Liver (tissue), 3 donors: ENCODE results near the gene DIS3L.

Experiments used
- CTCF ChIP-seq: fragments of 150-350 bp; IDR thresholded peaks from 2 replicates; pipeline ENCODE4 v1.5.1; 2017; ENCODE audit warnings: improper control_type of control experiment, low read depth, low read length; ENCODE audit not compliant: missing input control
- FOXA1 ChIP-seq: IDR thresholded peaks from 2 replicates; pipeline ENCODE4 v1.6.1; 2016; ENCODE audit warnings: antibody characterized with exemption
- GABPA ChIP-seq, 2 donors: IDR thresholded peaks in 1 of 2; conservative IDR thresholded peaks in 1 of 2; 2 replicates each; pipeline ENCODE4 v1.6.1; 2016; ENCODE audit warnings: antibody characterized with exemption in 2 of 2, mild to moderate bottlenecking in 1 of 2, moderate library complexity in 1 of 2
- HNF4A ChIP-seq, 2 donors: conservative IDR thresholded peaks; 2 replicates each; pipeline ENCODE4 v1.6.1; 2016; ENCODE audit warnings: antibody characterized with exemption in 2 of 2, mild to moderate bottlenecking in 2 of 2
- SP1 ChIP-seq: IDR thresholded peaks from 2 replicates; pipeline ENCODE4 v1.6.1; 2018; ENCODE audit warnings: antibody characterized with exemption, mild to moderate bottlenecking
- TAF1 ChIP-seq: conservative IDR thresholded peaks from 2 replicates; pipeline ENCODE4 v1.6.1; 2016; ENCODE audit warnings: antibody characterized with exemption, mild to moderate bottlenecking
- ZBTB33 ChIP-seq: IDR thresholded peaks from 2 replicates; pipeline ENCODE4 v1.6.1; 2016; ENCODE audit warnings: antibody characterized with exemption
- TF ChIP-seq, protein P1 (sequence below): IDR thresholded peaks from 2 replicates; pipeline ENCODE4 v1.6.1; 2016; ENCODE audit warnings: antibody characterized with exemption, mild to moderate bottlenecking
- TF ChIP-seq, protein P2 (sequence below): IDR thresholded peaks from 2 replicates; pipeline ENCODE4 v1.6.1; 2016; ENCODE audit warnings: antibody characterized with exemption
- TF ChIP-seq, protein P3 (sequence below): IDR thresholded peaks from 2 replicates; pipeline ENCODE4 v1.6.1; 2016; ENCODE audit warnings: antibody characterized with exemption
- donor health status: healthy.
- donor health status: healthy.

- TF ChIP-seq CTCF (no peak), GABPA (IDR thresholded peaks at IDR 0.05 in 1 of 2, conservative IDR thresholded peaks at IDR 0.05 in 1 of 2) (no peak), FOXA1 (no peak), TAF1 (no peak), HNF4A (conservative IDR thresholded peaks at IDR 0.05) (no peak), SP1 (no peak), ZBTB33 (no peak)
- TF ChIP-seq, protein P1, sequence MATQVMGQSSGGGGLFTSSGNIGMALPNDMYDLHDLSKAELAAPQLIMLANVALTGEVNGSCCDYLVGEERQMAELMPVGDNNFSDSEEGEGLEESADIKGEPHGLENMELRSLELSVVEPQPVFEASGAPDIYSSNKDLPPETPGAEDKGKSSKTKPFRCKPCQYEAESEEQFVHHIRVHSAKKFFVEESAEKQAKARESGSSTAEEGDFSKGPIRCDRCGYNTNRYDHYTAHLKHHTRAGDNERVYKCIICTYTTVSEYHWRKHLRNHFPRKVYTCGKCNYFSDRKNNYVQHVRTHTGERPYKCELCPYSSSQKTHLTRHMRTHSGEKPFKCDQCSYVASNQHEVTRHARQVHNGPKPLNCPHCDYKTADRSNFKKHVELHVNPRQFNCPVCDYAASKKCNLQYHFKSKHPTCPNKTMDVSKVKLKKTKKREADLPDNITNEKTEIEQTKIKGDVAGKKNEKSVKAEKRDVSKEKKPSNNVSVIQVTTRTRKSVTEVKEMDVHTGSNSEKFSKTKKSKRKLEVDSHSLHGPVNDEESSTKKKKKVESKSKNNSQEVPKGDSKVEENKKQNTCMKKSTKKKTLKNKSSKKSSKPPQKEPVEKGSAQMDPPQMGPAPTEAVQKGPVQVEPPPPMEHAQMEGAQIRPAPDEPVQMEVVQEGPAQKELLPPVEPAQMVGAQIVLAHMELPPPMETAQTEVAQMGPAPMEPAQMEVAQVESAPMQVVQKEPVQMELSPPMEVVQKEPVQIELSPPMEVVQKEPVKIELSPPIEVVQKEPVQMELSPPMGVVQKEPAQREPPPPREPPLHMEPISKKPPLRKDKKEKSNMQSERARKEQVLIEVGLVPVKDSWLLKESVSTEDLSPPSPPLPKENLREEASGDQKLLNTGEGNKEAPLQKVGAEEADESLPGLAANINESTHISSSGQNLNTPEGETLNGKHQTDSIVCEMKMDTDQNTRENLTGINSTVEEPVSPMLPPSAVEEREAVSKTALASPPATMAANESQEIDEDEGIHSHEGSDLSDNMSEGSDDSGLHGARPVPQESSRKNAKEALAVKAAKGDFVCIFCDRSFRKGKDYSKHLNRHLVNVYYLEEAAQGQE = no peak
- TF ChIP-seq, protein P2, sequence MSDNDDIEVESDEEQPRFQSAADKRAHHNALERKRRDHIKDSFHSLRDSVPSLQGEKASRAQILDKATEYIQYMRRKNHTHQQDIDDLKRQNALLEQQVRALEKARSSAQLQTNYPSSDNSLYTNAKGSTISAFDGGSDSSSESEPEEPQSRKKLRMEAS = no peak
- TF ChIP-seq, protein P3, sequence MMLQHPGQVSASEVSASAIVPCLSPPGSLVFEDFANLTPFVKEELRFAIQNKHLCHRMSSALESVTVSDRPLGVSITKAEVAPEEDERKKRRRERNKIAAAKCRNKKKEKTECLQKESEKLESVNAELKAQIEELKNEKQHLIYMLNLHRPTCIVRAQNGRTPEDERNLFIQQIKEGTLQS = no peak
These were observed 16.5 kb downstream of the DIS3L start for GRCh38 chr15:66309828-66310227.
